GM21576 (cell line): ENCODE results near the gene ZBTB43.
A peak's percentile ranks its signal among the peaks of the same experiment; 100 is the strongest.
"Not testable (repeated sequence)": the region's sequence is repeated elsewhere in the genome, so short reads cannot be mapped to it uniquely, and the experiment has no call there.

Source experiments
- ATAC-seq: cut with Tn5 transposase; IDR thresholded peaks from one replicate; pipeline ENCODE4 v1.9.1; 2021; ENCODE audit warnings: mild to moderate bottlenecking, moderate library complexity; ENCODE audit not compliant: unreplicated experiment

Gene ZBTB43, protein sequence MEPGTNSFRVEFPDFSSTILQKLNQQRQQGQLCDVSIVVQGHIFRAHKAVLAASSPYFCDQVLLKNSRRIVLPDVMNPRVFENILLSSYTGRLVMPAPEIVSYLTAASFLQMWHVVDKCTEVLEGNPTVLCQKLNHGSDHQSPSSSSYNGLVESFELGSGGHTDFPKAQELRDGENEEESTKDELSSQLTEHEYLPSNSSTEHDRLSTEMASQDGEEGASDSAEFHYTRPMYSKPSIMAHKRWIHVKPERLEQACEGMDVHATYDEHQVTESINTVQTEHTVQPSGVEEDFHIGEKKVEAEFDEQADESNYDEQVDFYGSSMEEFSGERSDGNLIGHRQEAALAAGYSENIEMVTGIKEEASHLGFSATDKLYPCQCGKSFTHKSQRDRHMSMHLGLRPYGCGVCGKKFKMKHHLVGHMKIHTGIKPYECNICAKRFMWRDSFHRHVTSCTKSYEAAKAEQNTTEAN

DNA sequence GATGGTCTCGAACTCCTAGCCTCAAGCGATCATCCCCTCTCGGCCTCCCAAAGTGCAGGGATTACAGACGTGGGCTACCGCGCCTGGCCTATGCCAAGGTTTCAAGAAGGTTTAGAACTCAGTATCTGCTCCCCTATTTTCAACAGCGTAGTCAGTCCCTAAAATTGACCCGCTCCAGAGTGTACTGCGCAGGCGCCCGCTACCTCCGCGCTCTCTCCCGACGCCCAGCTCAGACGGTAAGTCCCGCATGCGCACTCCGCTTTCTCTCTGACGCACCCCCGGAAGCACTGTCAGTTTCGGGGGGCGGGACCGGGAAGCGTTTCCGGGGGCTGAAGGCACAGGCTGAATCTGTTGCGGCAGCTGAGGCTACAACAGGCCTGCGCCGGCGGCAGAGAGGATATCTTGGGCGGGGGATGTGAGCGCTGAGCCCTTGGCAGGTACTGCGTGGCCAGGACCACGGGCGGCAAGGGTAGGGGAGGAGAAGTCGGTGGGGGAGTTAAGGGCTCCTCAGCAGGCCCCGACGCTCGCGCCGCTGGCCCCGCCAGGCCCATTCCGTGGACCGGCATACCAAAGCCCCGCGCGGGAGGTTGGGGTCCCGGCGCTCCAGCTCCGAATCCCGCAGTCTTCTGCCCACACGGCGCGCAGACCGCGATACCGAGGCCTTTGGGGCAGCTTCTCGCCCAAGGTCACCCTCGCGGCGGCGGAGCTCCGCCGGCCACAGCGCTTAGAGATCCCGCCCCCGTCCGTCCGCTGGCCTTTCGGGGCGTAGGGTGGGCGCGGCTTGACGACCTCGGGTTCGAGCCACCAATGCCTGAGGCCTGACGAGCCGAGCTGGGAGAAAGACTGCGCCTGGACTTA is at the start of gene ZBTB43:
ZBTB43 (plus strand) TSS at position 345 of the 858 bp plus-strand sequence. CDS start 27,470 bp downstream, outside the sequence.
- ATAC-seq, result peak; percentile 65

DNA sequence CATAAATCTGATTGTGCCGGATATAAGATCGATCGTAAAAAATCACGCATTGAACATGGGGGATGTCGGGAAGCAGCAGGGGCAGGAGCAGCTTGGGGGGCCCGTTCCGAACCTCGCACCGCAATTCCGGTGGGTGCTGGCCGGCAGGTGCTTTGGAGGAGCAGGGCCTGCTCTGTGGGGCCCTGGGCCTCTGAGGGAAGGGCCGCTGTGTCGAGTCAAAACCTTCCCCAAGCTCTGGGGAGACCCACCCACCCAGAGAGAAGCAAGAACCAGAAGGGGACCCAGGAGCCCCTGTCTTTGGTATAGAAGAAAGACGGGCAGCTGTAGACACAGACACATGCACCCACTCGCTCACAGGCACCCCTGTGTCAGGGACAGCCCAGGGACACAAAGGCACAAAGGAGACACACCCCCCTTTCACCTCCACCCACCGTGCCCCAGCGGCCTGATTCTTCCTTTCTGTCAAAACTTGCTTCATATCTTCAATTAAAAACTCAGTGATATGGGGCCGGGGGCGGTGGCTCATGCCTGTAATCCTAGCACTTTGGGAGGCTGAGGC is 49.4 kb upstream of the ZBTB43 start:
- no peak for ATAC-seq

DNA sequence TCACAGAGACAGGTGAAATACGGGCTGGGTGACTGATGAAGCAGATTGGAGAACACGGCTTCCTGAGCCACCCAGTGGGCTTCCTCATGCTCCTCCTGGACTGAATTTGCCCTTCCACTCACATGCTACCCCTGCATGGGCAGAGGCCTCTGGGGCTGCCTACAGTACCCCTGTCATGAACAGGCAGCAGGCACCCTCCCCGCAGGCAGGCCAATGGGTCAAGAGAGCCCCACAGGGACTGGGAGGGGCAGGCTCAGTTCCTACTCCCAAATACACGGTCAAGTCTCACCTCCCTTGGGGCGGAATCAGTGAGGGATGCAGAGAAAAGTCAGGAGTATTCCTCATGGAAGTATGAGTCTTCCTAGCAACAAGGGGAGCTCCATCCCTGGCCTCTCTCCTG is 48.6 kb upstream of the ZBTB43 start:
- no peak for ATAC-seq

DNA sequence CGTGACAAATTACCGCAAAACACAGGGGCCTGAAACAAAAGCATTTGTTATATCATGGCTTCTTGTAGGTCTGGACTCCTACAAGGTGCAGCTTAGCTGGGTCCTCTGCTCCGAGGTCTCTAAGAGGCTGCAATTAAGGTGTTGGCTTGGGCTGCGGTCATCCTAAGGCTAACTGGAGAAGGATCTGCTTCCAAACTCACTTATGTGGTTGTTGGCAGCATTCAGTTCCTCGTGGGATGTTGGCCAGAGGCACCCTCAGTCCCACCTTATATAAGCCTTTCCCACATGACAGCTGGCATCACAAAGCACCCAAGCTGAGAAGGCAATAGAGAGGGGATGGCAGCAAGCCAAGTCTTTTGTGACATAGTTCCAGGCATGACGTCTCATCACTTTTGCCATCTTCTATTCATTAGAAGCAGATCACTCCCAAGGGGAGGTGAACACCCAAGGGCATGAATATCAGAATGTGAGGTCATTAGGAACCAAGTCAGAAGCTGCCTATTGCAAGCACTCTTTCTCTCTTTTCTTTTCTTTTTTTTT is 47.9 kb upstream of the ZBTB43 start:
- no peak for ATAC-seq

DNA sequence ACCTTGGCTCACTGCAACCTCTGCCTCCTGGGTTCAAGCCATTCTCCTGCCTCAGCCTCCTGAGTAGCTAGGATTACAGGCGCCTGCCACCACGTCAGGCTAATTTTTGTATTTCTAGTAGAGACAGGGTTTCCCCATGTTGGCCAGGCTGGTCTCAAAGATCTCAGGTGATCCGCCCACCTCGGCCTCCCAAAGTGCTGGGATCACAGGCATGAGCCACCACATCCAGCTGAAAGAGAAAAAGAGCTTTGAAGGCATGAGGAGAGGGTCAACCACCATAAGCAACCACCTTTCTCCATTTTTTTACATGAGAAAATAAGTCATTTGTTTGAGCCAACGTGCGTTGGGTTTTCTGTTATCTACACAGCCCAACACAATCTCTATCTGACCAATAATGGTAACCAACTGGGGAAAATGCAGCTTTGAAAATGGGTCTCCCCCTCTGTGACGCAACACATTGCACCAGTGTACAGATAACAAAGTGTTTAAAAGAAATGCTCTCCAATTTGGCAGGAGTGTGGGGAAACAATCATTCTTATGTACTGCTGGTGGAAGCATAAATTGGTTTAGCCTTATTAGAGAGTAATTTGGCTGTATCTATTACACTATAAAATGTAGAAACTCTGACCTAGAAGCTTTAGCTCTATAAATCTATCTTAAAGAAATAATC is 45.8 kb upstream of the ZBTB43 start:
- ATAC-seq, result no peak

DNA sequence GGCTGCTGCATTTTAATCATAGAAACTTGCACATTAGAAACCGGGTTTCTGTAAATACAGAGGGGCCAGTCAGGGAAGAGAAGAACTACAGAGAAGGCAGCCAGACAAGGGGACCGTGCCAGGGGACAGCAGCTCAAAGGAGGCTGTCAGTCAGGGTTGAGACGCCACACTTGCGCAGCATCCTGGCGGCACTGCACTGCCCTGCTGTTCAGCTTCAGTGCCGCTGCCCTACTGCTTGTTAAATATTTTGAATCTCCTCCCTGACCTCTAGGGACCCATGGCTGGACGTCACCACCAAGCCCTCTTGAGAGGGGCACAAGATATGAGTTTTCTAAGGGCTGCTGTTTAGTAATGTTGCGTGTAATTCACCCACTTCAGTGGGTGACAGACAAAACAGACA is 43.6 kb upstream of the ZBTB43 start:
- no peak for ATAC-seq

DNA sequence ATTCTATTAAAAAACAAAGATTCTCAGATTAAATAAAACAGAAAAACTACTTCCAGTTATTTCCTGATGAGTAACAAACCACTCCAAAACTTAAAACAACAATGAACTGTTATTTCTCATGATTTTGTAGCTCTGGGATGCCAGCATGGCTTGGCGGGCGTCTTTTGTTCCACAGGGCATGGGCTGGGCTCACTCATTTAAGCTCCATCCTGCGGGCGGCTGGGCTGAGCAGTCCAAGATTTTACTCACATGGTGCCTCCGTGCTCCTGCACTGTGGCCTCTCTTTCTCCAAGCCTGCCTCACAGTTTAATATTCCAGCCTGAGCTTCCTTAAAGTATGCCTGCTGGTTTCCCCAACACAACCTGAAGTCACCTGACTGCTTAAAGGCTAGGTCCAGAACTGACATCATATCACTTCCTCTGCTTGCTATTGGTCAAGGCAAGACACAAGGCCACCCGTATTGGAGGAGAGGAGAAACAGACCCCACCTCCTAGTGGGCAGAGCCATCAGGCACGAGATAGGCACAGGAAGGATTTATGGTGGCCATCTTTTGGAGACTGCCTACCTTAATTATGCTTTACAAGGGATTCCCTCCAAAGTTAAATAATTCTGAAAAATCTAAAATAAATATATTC is 41.6 kb upstream of the ZBTB43 start:
- no peak for ATAC-seq

DNA sequence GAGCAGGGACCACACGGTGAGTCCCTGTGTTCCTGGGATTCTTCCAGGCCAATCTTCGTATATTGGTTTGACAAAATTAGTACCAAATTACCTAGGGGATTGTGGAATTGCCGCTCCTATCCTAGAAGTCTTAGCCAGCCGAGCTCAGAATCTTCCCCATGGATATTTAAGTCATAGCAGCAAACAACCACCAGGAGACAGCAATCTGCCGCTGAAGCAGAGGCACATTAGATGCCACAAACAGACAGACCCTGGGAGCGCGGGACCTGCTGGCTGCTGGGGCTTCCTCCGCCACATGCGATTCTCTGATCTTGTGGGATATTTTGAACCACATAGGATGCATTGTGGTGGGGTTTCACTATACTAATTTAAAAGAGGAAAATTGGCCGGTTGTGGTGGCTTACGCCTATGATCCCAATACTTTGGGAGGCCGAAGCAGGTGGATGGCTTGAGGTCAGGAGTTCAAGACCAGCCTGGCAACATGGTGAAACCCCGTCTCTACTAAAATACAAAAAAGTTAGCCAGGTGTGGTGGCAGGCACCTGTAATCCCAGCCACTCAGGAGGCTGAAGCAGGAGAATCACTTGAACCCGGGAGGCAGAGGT is 31.7 kb upstream of the ZBTB43 start:
- ATAC-seq, result no peak

DNA sequence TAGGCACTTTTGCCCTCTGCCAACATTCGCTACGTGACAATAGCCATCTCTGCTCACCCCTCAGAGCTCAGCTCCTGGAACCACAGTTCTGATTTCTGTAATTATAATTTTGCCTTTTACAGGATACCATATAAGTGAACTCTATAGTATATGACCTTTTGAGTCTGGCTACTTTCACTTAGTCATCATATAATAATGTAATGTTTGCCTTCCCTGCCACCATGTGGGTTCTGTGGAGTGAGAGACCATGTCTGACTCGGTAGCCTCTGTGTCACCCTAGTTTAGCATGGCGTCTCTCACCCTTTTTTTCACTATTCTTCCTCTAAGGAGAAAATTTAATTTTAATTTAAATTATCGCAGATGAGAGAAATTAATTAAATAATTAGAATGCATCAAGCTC is 28.9 kb upstream of the ZBTB43 start:
- ATAC-seq, result no peak

DNA sequence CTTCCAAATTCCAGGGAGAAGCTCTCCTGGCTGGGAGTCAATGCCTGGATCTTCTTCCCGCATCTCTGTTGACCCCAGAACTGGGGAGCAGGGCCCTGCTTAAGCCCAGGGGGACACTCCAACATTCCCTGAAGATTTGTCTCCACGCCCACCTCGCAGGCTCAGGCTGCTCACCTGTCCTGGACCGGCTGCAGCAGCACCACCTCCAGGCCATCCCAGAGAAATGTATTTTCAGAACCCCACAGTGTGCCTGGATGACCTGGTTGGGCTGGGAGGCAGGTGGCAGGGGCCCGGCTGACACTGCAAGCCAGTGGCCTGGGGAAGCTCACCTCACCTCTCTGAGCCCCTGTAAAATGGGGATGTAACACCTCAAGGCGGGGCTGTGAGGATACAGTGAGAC is 27.1 kb upstream of the ZBTB43 start:
- no peak for ATAC-seq

DNA sequence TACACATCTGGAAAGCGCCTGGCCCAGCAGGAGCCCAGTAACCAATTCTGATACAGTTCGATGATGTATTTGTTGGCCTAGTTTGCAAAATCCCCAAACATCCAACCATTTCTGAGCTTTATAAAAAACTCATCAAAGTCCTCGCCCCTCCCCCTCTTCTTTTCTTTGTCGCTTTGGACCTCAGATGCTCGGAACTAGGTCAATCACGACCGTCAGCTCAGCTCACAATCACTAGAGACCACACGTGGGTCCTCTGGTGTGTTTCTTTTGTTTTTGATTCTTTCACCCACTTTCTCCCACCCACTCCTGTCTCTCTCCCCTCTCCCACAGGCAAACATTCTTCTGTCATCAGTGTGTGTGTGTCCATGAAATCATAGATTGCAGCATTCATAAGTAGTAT is 26.7 kb upstream of the ZBTB43 start:
- no peak for ATAC-seq

DNA sequence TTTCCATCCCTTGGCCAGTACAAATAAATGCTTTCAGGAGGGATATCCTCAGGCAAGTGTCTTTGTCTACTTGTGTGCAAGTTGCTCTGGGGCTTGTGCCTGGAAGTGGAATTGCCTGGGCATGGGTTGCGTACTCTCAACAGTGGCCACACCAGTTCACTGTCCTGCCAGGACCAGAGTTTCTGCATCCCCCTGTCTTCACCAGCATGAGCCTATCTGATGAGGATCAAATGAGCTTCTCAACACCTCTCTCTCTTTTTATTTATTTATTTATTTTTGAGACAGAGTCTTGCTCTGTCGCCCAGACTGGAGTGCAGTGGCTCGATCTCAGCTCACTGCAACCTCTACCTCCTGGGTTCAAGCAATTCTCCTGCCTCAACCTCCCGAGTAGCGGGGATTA is 26.1 kb upstream of the ZBTB43 start:
- ATAC-seq, result not testable (repeated sequence)

DNA sequence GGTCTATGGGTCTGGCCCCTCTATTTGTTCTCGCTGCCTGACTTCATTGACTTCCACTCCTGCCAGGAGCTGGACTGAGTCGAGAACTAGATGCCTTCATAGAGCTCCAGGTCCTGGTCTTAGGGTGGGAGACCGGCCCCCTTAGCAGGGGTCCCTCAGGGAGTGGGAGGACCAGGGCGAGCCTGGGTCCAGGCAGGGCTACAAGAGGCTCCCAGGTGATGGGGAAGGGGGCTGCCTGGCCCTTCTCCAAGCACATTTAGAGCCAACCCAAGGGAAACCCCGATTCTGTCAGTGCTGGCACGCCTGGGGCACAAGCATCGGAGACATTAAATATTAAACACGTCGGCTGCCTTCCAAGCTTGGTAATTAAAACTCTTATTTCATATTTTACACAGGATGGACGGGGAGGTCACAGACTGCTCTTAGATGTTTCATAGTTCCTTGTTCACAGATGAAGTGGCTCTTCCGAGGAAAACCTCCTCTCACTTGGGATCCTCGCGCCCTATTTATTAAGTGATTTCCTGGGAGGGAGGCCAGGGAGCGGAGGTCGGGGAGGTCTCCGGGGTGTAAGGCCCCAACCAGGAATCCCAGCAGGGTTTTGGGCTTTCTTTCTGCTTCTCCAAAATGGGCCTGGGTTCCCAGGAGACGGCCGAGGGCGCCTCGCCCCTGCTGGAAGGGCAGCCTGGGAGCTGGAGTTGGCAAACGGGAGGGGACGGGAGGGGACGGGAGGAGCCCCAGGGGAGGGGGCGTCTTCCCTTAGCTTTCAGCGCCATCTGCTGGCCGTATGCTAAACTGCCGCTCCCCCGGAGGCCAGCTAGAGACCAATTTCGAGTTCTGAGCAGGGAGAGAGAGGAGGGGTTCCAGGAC is 23.4 kb upstream of the ZBTB43 start:
- no peak for ATAC-seq

DNA sequence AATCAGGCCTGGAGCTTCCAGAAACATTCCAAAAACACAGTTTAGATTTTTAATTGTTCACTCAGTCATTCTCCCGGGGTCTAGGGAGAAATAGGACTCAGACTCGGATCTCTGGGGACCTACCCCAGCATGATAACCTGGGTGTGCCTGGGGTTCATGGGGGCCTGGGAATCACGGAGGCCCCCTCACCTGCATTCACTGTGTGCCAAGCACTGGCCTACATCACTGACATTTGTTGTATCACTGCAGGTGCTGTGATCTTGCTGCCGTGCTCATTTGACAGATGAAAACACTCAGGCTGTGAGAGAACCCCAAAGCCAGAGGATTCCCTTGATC is 22.8 kb upstream of the ZBTB43 start:
- no peak for ATAC-seq

DNA sequence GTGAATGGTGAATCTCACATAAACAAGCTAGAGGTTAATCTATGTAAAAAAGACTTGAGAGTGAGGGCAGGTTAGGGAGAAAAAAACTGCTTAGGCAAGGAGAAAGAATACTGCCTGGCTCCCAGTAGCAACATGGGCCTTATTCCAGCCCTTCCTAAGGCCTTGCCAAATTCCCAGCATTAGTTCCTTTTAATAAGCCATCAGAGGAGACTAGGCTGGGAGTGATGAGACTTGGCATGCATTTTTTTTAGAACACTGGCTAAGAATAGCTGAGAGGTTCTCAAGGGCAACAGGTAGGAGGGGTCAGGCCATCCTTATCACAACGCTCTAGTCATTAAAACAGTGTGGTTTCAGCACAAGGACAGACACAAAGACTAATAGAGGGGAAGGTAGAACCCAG is 20.9 kb upstream of the ZBTB43 start:
- ATAC-seq, result no peak

DNA sequence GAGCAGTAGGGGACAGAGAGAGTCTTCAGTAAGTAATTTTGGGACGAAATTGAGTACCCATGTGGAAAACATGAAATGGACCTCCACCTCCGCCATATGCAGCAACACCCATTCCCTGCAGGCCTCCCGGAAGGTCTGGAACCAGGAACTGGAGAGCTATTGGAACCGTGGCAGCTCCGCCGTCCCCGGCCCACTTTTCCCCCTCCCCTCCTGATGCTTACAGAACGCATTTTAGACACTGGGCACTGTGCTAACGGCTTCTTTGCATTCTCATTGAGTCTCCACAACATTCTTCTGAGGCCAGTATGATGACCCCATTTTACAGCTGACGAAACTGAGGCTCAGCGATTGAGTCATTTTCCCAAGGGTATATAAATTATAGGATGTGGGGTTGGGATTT is 20.4 kb upstream of the ZBTB43 start:
- ATAC-seq, result no peak

DNA sequence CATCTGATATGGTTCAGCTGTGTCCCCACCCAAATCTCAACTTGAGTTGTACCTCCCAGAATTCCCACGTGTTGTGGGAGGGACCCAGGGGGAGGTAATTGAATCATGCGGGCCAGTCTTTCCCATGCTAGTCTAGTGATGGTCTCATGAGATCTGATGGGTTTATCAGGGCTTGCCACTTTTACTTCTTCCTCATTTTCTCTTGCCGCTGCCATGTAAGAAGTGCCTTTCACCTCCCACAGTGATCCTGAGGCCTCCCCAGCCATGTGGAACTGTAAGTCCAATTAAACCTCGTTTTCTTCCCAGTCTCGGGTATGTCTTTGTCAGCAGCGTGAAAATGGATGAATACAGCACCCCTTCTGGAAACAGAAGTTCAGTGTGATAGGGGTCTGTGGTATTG is 20.0 kb upstream of the ZBTB43 start:
- ATAC-seq, result not testable (repeated sequence)

DNA sequence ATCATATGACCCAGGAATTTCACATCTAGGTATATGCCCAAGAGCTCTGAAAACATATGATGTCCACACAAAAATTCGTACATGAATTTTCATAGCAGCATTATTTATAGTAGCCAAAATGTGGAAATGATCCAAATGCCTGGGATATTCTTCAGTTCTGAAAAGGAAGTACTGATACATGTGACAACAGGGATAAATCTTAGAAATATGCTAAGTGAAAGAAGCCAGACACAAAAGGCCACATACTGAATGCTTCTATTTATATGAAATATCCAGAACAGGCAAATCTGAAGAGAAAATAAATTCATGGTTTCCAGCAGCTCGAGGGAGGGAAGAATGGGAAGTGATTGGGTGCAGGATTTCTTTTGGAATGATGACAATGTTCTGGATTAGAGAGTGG is 16.8 kb upstream of the ZBTB43 start:
- no peak for ATAC-seq
